K562 (cell line): ENCODE data around the gene G6PC2. TPM values are rescaled to one million over a fixed set of nuclear protein-coding genes. Genes with fewer than 3 reads are reported as not detected.

Experiments
- ATAC-seq: fragments of 200-7000 bp; cut with Tn5 transposase; 3 replicates; pipeline ENCODE4 v1.9.1; 2020; ENCODE audit warnings: moderate library complexity
- BruUV-seq: library from RNA; stranded (reverse); fragments of 400-500 nt; replicated peaks from 2 replicates; lab custom pipeline; 2021; lab: Mats Ljungman, UMichigan
- CTCF ChIA-PET: fragments of 300-600 bp; formaldehyde crosslinking; extraction: SDS; loops from one replicate; lab custom pipeline; 2021; ENCODE audit warnings: low intra/inter-chr PET ratio; lab: Yijun Ruan, JAX
- POLR2A ChIA-PET: fragments of 300-600, 350-650 bp; sonication (Branson Sonifier 250); formaldehyde crosslinking; extraction: SDS; loops from one replicate; lab custom pipeline; 2021; ENCODE audit warnings: antibody characterized with exemption, inconsistent platforms; lab: Yijun Ruan, JAX
- DNase-seq, 4 experiments: peaks; one replicate each; pipeline versions ENCODE4 v3.0.0 to v3.0.0-alpha.2; 2011 to 2018; ENCODE audit warnings: low spot score in 3 of 4, mixed read lengths in 3 of 4; ENCODE audit errors: extremely low read depth in 1 of 4
- FAIRE-seq: peaks from 2 replicates; lab custom pipeline; 2011; peaks lifted over from hg19 to GRCh38; lab: Jason Lieb, UNC
- H2AFZ ChIP-seq: 2 replicates; pipeline ENCODE4 v1.6.0; 2011; ENCODE audit warnings: low read depth, low read length, control low read depth, inconsistent platforms
- H3K27ac ChIP-seq: fragments of 200-600 bp; 3 replicates; pipeline ENCODE4 v1.8.0; 2011; ENCODE audit warnings: low read depth, mild to moderate bottlenecking, control low read depth, inconsistent platforms, low read length, moderate library complexity, mixed read lengths; ENCODE audit errors: extremely low read depth
- H3K27me3 ChIP-seq, 2 experiments: fragments of 300-600 bp in 1 of 2; 2 replicates in 1 of 2; 3 replicates in 1 of 2; pipeline versions ENCODE4 v1.6.0 to v1.8.0; 2011; ENCODE audit warnings: inconsistent platforms in 2 of 2, low read length in 2 of 2, mild to moderate bottlenecking in 1 of 2, mixed read lengths in 1 of 2, moderate library complexity in 1 of 2; ENCODE audit not compliant: control insufficient read depth in 2 of 2, insufficient read depth in 2 of 2
- H3K36me3 ChIP-seq: fragments of 300-600 bp; 3 replicates; pipeline ENCODE4 v1.8.0; 2011; ENCODE audit warnings: mild to moderate bottlenecking, low read length, inconsistent platforms; ENCODE audit not compliant: control insufficient read depth, insufficient read depth
- H3K4me1 ChIP-seq, 2 experiments: fragments of 200-600 bp in 1 of 2; replicated peaks in 1 of 2; 2 replicates in 1 of 2; 3 replicates in 1 of 2; pipeline versions ENCODE4 v1.5.1 to v1.8.0; 2011; ENCODE audit warnings: inconsistent platforms in 2 of 2, low read length in 2 of 2, mild to moderate bottlenecking in 1 of 2, mixed read lengths in 1 of 2, moderate library complexity in 1 of 2; ENCODE audit not compliant: control insufficient read depth in 2 of 2, insufficient read depth in 2 of 2
- H3K4me2 ChIP-seq: 2 replicates; pipeline ENCODE4 v1.6.1; 2011; ENCODE audit warnings: low read length, control low read depth, inconsistent platforms, mixed read lengths; ENCODE audit not compliant: insufficient read depth
- H3K4me3 ChIP-seq: fragments of 200-600 bp; sonication (generic), shearing (Covaris generic); 2 replicates; pipeline ENCODE4 v1.5.1; 2016; ENCODE audit warnings: control low read depth, inconsistent platforms
- H3K79me2 ChIP-seq: fragments of 200-600 bp; 3 replicates; pipeline ENCODE4 v1.8.0; 2011; ENCODE audit warnings: low read length, inconsistent platforms; ENCODE audit not compliant: control insufficient read depth, insufficient read depth
- H3K9ac ChIP-seq, 2 experiments: 2 replicates each; pipeline versions ENCODE4 v1.6.0 to v1.6.1; 2011; ENCODE audit warnings: low read depth in 2 of 2, low read length in 2 of 2, control low read depth in 1 of 2, inconsistent platforms in 1 of 2, mild to moderate bottlenecking in 1 of 2, mixed read lengths in 1 of 2; ENCODE audit not compliant: insufficient read depth in 1 of 2
- H3K9me1 ChIP-seq: one replicate; pipeline ENCODE4 v1.6.0; 2011; ENCODE audit warnings: inconsistent platforms, mild to moderate bottlenecking, low read length, moderate library complexity; ENCODE audit not compliant: control insufficient read depth, insufficient read depth
- H3K9me3 ChIP-seq: replicated peaks from 2 replicates; pipeline ENCODE4 v1.5.1; 2011; ENCODE audit warnings: low read depth, low read length, inconsistent platforms; ENCODE audit not compliant: control insufficient read depth, insufficient read depth
- H4K20me1 ChIP-seq: replicated peaks from 2 replicates; pipeline ENCODE4 v1.6.1; 2011; ENCODE audit warnings: low read length, inconsistent platforms, mixed read lengths; ENCODE audit not compliant: control insufficient read depth, insufficient read depth
- ARID2 ChIP-seq: fragments of 450-650 bp; IDR thresholded peaks from 2 replicates; pipeline ENCODE4 v1.6.1; 2017; ENCODE audit warnings: antibody characterized with exemption, mild to moderate bottlenecking
- CTCF ChIP-seq, 3 experiments: IDR thresholded peaks in 2 of 3; conservative IDR thresholded peaks in 1 of 3; 2 replicates each; pipeline ENCODE4 v1.5.1; 2011 to 2012; ENCODE audit warnings: low read length in 3 of 3, mild to moderate bottlenecking in 3 of 3, control low read depth in 2 of 3, improper control_type of control experiment in 1 of 3, inconsistent platforms in 1 of 3, low read depth in 1 of 3, mixed read lengths in 1 of 3, moderate library complexity in 1 of 3; ENCODE audit not compliant: insufficient read depth in 2 of 3
- HMG20A ChIP-seq: fragments of 450-650 bp; formaldehyde crosslinking; conservative IDR thresholded peaks from 2 replicates; pipeline ENCODE4 v1.4.0; 2020; ENCODE audit warnings: mild to moderate bottlenecking, mixed read lengths
- HMGN3 ChIP-seq: IDR thresholded peaks from 2 replicates; pipeline ENCODE4 v1.6.1; 2011; ENCODE audit warnings: borderline replicate concordance, low read depth, mild to moderate bottlenecking, mixed read lengths, low read length; ENCODE audit not compliant: insufficient read length; ENCODE audit errors: extremely low read depth
- KLF6 ChIP-seq: fragments of 250-450 bp; sonication (Bioruptor Pico); IDR thresholded peaks from 2 replicates; pipeline ENCODE4 v1.4.0; 2020; ENCODE audit warnings: mild to moderate bottlenecking, moderate library complexity, borderline replicate concordance
- MCM5 ChIP-seq: fragments of 450-650 bp; IDR thresholded peaks from 2 replicates; pipeline ENCODE4 v1.6.1; 2016; ENCODE audit warnings: low read depth
- POLR3G ChIP-seq: IDR thresholded peaks from 2 replicates; pipeline ENCODE4 v1.6.1; 2011; ENCODE audit not compliant: insufficient read length, insufficient replicate concordance; ENCODE audit errors: extremely low read depth
- PRMT5 ChIP-seq: sonication (generic); formaldehyde crosslinking; IDR thresholded peaks from 2 replicates; pipeline ENCODE4 v1.5.0; 2020; ENCODE audit warnings: missing genetic modification reagents
- PRPF4 ChIP-seq: fragments of 200-400 bp; formaldehyde crosslinking; IDR thresholded peaks from one replicate; pipeline ENCODE4 v1.6.1; 2017; ENCODE audit warnings: low read length, low read depth, mild to moderate bottlenecking; ENCODE audit not compliant: insufficient read depth, poor library complexity, severe bottlenecking
- ZBTB7A ChIP-seq: IDR thresholded peaks from 2 replicates; pipeline ENCODE4 v1.6.1; 2011; ENCODE audit warnings: low read depth, mild to moderate bottlenecking, low read length, moderate library complexity, borderline replicate concordance; ENCODE audit not compliant: control insufficient read depth
- ZNF121 ChIP-seq: sonication (generic); formaldehyde crosslinking; conservative IDR thresholded peaks from 2 replicates; pipeline ENCODE4 v1.8.0; 2022; ENCODE audit warnings: missing genetic modification reagents
- ZNF436 ChIP-seq: fragments of 250-450, 450-650 bp; sonication (Bioruptor Pico); formaldehyde crosslinking; IDR thresholded peaks from 2 replicates; pipeline ENCODE4 v1.7.0; 2020; ENCODE audit warnings: mild to moderate bottlenecking
- ZNF561 ChIP-seq: fragments of 450-650 bp; formaldehyde crosslinking; conservative IDR thresholded peaks from 2 replicates; pipeline ENCODE4 v1.4.0; 2020; ENCODE audit warnings: mild to moderate bottlenecking, moderate library complexity
- WGBS: fragments of 100-300 bp; shearing (Covaris generic); methylation state at CpG from one replicate; pipeline ENCODE4 v1.1.6; 2016; ENCODE audit warnings: low coverage, mixed read lengths; ENCODE audit not compliant: insufficient coverage; ENCODE audit errors: missing lambda C conversion rate; 5-methylcytosine and 5-hydroxymethylcytosine counted together
- in situ Hi-C: fragments of 300-500 bp; cut with MboI; formaldehyde crosslinking; loops from 4 replicates; pipeline ENCODE4 v1.15.0; 2018; ENCODE audit warnings: inconsistent platforms, mixed read lengths
- intact Hi-C: fragments of 100-400 bp; cut with micrococcal nuclease; formaldehyde crosslinking; loops from 2 replicates; pipeline ENCODE4 v1.14.2; 2022
- polyA plus RNA-seq, 8 experiments: library from polyadenylated mRNA; depleted of rRNA in 4 of 8; stranded (reverse) in 5 of 8; unstranded in 3 of 8; fragments of >200 nt; fragmentation: Nextera tagmentation in 2 of 8; fragmentation: Illumina TruSeq in 1 of 8; extraction: Ambion mirVana in 2 of 8; extraction: Trizol in 1 of 8; gene quantifications; 2 replicates each; pipeline versions ENCODE4 v1.2.1 to v1.2.3, GENCODE V29; 2011 to 2014; ENCODE audit warnings: inconsistent platforms in 1 of 8, missing spikeins in 1 of 8
- total RNA-seq, 7 experiments: library from RNA; depleted of rRNA in 6 of 7; stranded (reverse); fragments of >200 nt in 6 of 7; fragmentation: Illumina TruSeq in 2 of 7; extraction: Trizol in 2 of 7; gene quantifications; 2 replicates each; pipeline versions ENCODE4 v1.2.1 to v1.2.3, GENCODE V29; 2011 to 2021; ENCODE audit warnings: low replicate concordance in 1 of 7

The G6PC2 gene
- total and polyA plus RNA-seq, 9 of the 15 experiments (the other 6 are each of a cell fraction or from before 2014, with no cell fraction given) = 0.03 to 0.15 TPM; not detected in 7

DNA sequence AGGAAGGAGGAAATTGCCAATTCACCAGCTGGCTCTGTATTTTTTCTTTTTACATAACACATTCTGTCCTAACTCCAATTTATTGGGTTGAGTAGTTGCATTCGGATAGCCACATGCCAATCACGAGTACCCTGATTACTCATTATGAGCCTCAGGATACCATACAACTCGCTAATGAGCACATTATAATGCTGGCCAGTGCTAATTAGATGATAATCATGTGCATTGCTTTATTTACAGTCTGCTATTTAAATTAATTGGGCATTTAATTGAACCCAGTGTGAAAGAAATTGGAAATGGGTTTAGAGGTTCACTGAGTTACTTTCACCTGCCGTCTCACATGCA is 15.2 kb downstream of the G6PC2 start:
- in situ Hi-C loops = loop anchor here (5.0 to 25.0 kb wide), 3 partner anchors 144 to 979 kb away; no protein-coding TSS in a partner anchor
- WGBS = 51% methylated on average over 4 of the region's 4 CpGs
- intact Hi-C loops = no loop called here
- CTCF ChIA-PET = no interaction called here
- Histone ChIP-seq H3K9me3 (peaks cover 11% of the 10 kb centered on the region), H3K9ac (no peak overlapping the region), H2AFZ (no peak overlapping the region), H3K4me3 (no peak overlapping the region), H4K20me1 (no peaks in the 10 kb centered on the region), H3K27ac (no peak overlapping the region), H3K36me3 (no peaks in the 10 kb centered on the region), H3K4me1 (peaks cover 3 to 7% of the 10 kb centered on the region in 2 experiments; a peak in 2 of 5 replicates), H3K79me2 (no peaks in the 10 kb centered on the region), H3K27me3 (no peaks in the 10 kb centered on the region), H3K9me1 (no peaks in the 10 kb centered on the region), H3K4me2 (no peak overlapping the region)
- ATAC-seq (no peak), DNase-seq (no peak), FAIRE-seq (no peak)
- TF ChIP-seq POLR3G (no peak), HMGN3 (no peak), ZNF121 (no peak), ARID2 (no peak)
- POLR2A ChIA-PET = interaction anchor here (0.7 kb wide), 1 partner anchor 12 kb away, joined by 3 read pairs; no protein-coding TSS in a partner anchor
- no TSS peak for BruUV-seq

- ATAC-seq (peak; percentile 84), DNase-seq (peak; percentile 38 to 79 (median 44)), FAIRE-seq (peak; percentile 81)
- Histone ChIP-seq H3K27me3 (no peaks in the 10 kb centered on the region), H2AFZ (peak overlapping the region; percentile 67), H3K27ac (no peak overlapping the region), H3K9me1 (no peaks in the 10 kb centered on the region), H3K9me3 (peaks cover 8% of the 10 kb centered on the region), H3K4me3 (no peak overlapping the region), H3K4me1 (peaks cover 0 to 7% of the 10 kb centered on the region in 2 experiments; a peak in 1 of 5 replicates), H3K9ac (no peak overlapping the region), H4K20me1 (no peaks in the 10 kb centered on the region), H3K4me2 (no peak overlapping the region), H3K79me2 (no peaks in the 10 kb centered on the region), H3K36me3 (no peaks in the 10 kb centered on the region)
- no TSS peak for BruUV-seq
- ChIA-PET CTCF (interaction anchor here (0.5 to 3.2 kb wide), 9 partner anchors 31 to 574 kb away, joined by 3 to 33 read pairs (median 3); no protein-coding TSS in a partner anchor), POLR2A (no interaction called here)
- in situ Hi-C loops = loop anchor here (25.0 kb wide), 1 partner anchor 983 kb away; no protein-coding TSS in a partner anchor
- intact Hi-C loops = loop anchor here (1.0 to 10.0 kb wide), 5 partner anchors 70 to 776 kb away; no protein-coding TSS in a partner anchor
- WGBS = 7% methylated on average over 4 of the region's 4 CpGs
- no peak for TF ChIP-seq PRPF4
- no peak for TF ChIP-seq ZBTB7A
- no peak for TF ChIP-seq PRMT5 (CRISPR knock-in tag)
- no peak for TF ChIP-seq ZNF436 (CRISPR knock-in tag)
- TF ChIP-seq POLR3G = no peak
- TF ChIP-seq KLF6 (CRISPR knock-in tag) = no peak
- TF ChIP-seq MCM5 = no peak
- TF ChIP-seq ZNF561 (CRISPR knock-in tag) = no peak
- no peak for TF ChIP-seq HMG20A
- TF ChIP-seq CTCF (IDR thresholded peaks at IDR 0.05 in 2 of 3, conservative IDR thresholded peaks at IDR 0.05 in 1 of 3; ENCODE audit: insufficient read depth in 2 of 3, low read depth in 1 of 3, low read length in 3 of 3) = peak; percentile 63 to 90 (median 67); a peak in 5 of 6 replicates
These were observed 19.5 kb downstream of the G6PC2 start for GRCh38 chr2:168920504-168921157.
